PC-3 (cell line): ENCODE results near the gene TECPR2. TPM values are rescaled to one million over a fixed set of nuclear protein-coding genes. Genes with fewer than 3 reads are reported as not detected.

Source experiments
- ATAC-seq: fragments of 200-7000 bp; cut with Tn5 transposase; 2 replicates; pipeline ENCODE4 v1.9.1; 2020; ENCODE audit warnings: mild to moderate bottlenecking, moderate library complexity
- BruUV-seq: library from RNA; stranded (reverse); fragments of 400-500 nt; replicated peaks from 2 replicates; lab custom pipeline; 2021; lab: Mats Ljungman, UMichigan
- CTCF ChIA-PET: fragments of 300-600 bp; sonication (Branson Sonifier 250); formaldehyde crosslinking; loops from one replicate; lab custom pipeline; 2022; ENCODE audit warnings: antibody characterized with exemption; lab: Charles Lee
- POLR2A ChIA-PET: fragments of 300-600 bp; sonication (Branson Sonifier 250); formaldehyde crosslinking; loops from one replicate; lab custom pipeline; 2022; ENCODE audit warnings: antibody characterized with exemption; ENCODE audit not compliant: unreplicated experiment; lab: Charles Lee
- DNase-seq: peaks from one replicate; pipeline ENCODE4 v3.0.0-alpha.2; 2015
- H2AFZ ChIP-seq: fragments of 300-600 bp; sonication (generic); 2 replicates; pipeline ENCODE4 v1.6.0; 2016; ENCODE audit warnings: antibody characterized with exemption, low read length
- H3F3A ChIP-seq: fragments of 300-600 bp; sonication (generic); one replicate; pipeline ENCODE4 v1.6.0; 2017; ENCODE audit warnings: antibody characterized with exemption, low read length, control low read depth, mild to moderate bottlenecking; ENCODE audit not compliant: unreplicated experiment
- H3K27ac ChIP-seq: fragments of 300-600 bp; sonication (generic); 2 replicates; pipeline ENCODE4 v1.5.1; 2016; ENCODE audit warnings: mild to moderate bottlenecking, low read length
- H3K27me3 ChIP-seq: fragments of 300-600 bp; sonication (generic); 2 replicates; pipeline ENCODE4 v1.6.1; 2016; ENCODE audit warnings: low read length, mixed read lengths
- H3K36me3 ChIP-seq: fragments of 300-600 bp; sonication (generic); 2 replicates; pipeline ENCODE4 v1.6.1; 2016; ENCODE audit warnings: low read depth, mixed run types, low read length, mixed read lengths
- H3K4me1 ChIP-seq: fragments of 300-600 bp; sonication (generic); 2 replicates; pipeline ENCODE4 v1.5.1; 2016; ENCODE audit warnings: low read length; ENCODE audit not compliant: insufficient read depth
- H3K4me2 ChIP-seq: fragments of 300-600 bp; sonication (generic); 2 replicates; pipeline ENCODE4 v1.6.0; 2016; ENCODE audit warnings: low read length
- H3K4me3 ChIP-seq: fragments of 300-600 bp; sonication (generic); 2 replicates; pipeline ENCODE4 v1.5.1; 2016; ENCODE audit warnings: mild to moderate bottlenecking, low read length, mixed read lengths
- H3K79me2 ChIP-seq: fragments of 300-600 bp; sonication (generic); 2 replicates; pipeline ENCODE4 v1.6.1; 2017; ENCODE audit warnings: low read length, mixed read lengths
- H3K9ac ChIP-seq: fragments of 300-600 bp; sonication (generic); 2 replicates; pipeline ENCODE4 v1.6.0; 2016; ENCODE audit warnings: mild to moderate bottlenecking, low read length
- H3K9me2 ChIP-seq: fragments of 300-600 bp; sonication (generic); replicated peaks from 2 replicates; pipeline ENCODE4 v1.6.1; 2016; ENCODE audit warnings: mixed run types, low read length, mixed read lengths
- H3K9me3 ChIP-seq: fragments of 300-600 bp; sonication (generic); 2 replicates; pipeline ENCODE4 v1.6.1; 2016; ENCODE audit warnings: low read length, mixed read lengths
- H4K20me1 ChIP-seq: fragments of 300-600 bp; sonication (generic); 2 replicates; pipeline ENCODE4 v1.6.1; 2016; ENCODE audit warnings: low read length, mixed read lengths
- CTCF ChIP-seq: fragments of 300-600 bp; sonication (generic); conservative IDR thresholded peaks from 2 replicates; pipeline ENCODE4 v1.5.1; 2017; ENCODE audit warnings: antibody characterized with exemption, low read depth, mild to moderate bottlenecking, low read length
- EZH2 ChIP-seq: fragments of 300-600 bp; sonication (generic); IDR thresholded peaks from one replicate; pipeline ENCODE4 v1.6.1; 2017; ENCODE audit warnings: antibody characterized with exemption, mild to moderate bottlenecking, low read length; ENCODE audit not compliant: unreplicated experiment
- EZH2phosphoT487 ChIP-seq: fragments of 300-600 bp; sonication (generic); IDR thresholded peaks from 2 replicates; pipeline ENCODE4 v1.6.1; 2018; ENCODE audit warnings: mild to moderate bottlenecking, antibody characterized with exemption, low read length, borderline replicate concordance
- intact Hi-C: fragments of 100-400 bp; cut with micrococcal nuclease; formaldehyde crosslinking; loops from 2 replicates; pipeline ENCODE4 v1.9.0; 2023
- total RNA-seq: library from RNA; depleted of rRNA; stranded (reverse); fragments of >200 nt; gene quantifications from 2 replicates; pipeline ENCODE4 v1.2.3, GENCODE V29; 2014

Gene TECPR2
- total RNA-seq, 1 experiment from 2014 or later, result 15.7 TPM

- H3F3A ChIP-seq, result no peaks in the 10 kb centered on the region
- ChIA-PET CTCF (no interaction called here), POLR2A (no interaction called here)
Observed at GRCh38 chr14:102335163-102335562, 27.6 kb upstream of the TECPR2 start.

GRCh38 chr14:102338724-102339123 lies 24.0 kb upstream of the TECPR2 start:
- BruUV-seq, result no TSS peak
- H3K27me3 ChIP-seq, result no peaks in the 10 kb centered on the region
- no peak overlapping the region for H3K27ac ChIP-seq
- POLR2A ChIA-PET, result no interaction called here
- H2AFZ ChIP-seq, result no peak overlapping the region
- no peaks in the 10 kb centered on the region for H3F3A ChIP-seq
- no peaks in the 10 kb centered on the region for H3K79me2 ChIP-seq
- no peaks in the 10 kb centered on the region for H4K20me1 ChIP-seq
- no peak overlapping the region for H3K9ac ChIP-seq
- DNase-seq (no peak), ATAC-seq (no peak)
- H3K4me1 ChIP-seq, result no peaks in the 10 kb centered on the region
- no peak for TF ChIP-seq CTCF
- TF ChIP-seq EZH2phosphoT487, result no peak
- TF ChIP-seq EZH2, result no peak
- H3K9me3 ChIP-seq, result no peaks in the 10 kb centered on the region
- H3K9me2 ChIP-seq, result no peaks in the 10 kb centered on the region
- CTCF ChIA-PET, result no interaction called here
- intact Hi-C loops, result no loop called here
- H3K36me3 ChIP-seq, result peaks cover 15% of the 10 kb centered on the region
- H3K4me3 ChIP-seq, result no peak overlapping the region
- no peak overlapping the region for H3K4me2 ChIP-seq

More at GRCh38 chr14:102335163-102335562, 27.6 kb upstream of the TECPR2 start:
- H3K27me3 ChIP-seq, result no peaks in the 10 kb centered on the region
- no TSS peak for BruUV-seq
- H3K9me2 ChIP-seq, result no peaks in the 10 kb centered on the region
- no peaks in the 10 kb centered on the region for H3K4me1 ChIP-seq
- H3K27ac ChIP-seq, result no peak overlapping the region
- H3K4me3 ChIP-seq, result no peak overlapping the region
- H3K79me2 ChIP-seq, result no peaks in the 10 kb centered on the region
- intact Hi-C loops, result no loop called here
- TF ChIP-seq EZH2phosphoT487, result no peak
- TF ChIP-seq CTCF, result no peak
- no peak for TF ChIP-seq EZH2
- H3K9ac ChIP-seq, result no peak overlapping the region
- no peaks in the 10 kb centered on the region for H4K20me1 ChIP-seq
- no peak overlapping the region for H2AFZ ChIP-seq
- H3K36me3 ChIP-seq, result peaks cover 16% of the 10 kb centered on the region
- DNase-seq (no peak), ATAC-seq (no peak)
- no peaks in the 10 kb centered on the region for H3K9me3 ChIP-seq
- H3K4me2 ChIP-seq, result no peak overlapping the region

GRCh38 chr14:102341566-102341965 lies 21.2 kb upstream of the TECPR2 start:
- peaks cover 25% of the 10 kb centered on the region for H3K36me3 ChIP-seq
- H3K4me2 ChIP-seq, result no peak overlapping the region
- H3K9me3 ChIP-seq, result no peaks in the 10 kb centered on the region
- no TSS peak for BruUV-seq
- no peaks in the 10 kb centered on the region for H3K27me3 ChIP-seq
- ATAC-seq (no peak), DNase-seq (no peak)
- POLR2A ChIA-PET, result no interaction called here
- intact Hi-C loops, result no loop called here
- no peaks in the 10 kb centered on the region for H3K9me2 ChIP-seq
- no peaks in the 10 kb centered on the region for H3F3A ChIP-seq
- H3K79me2 ChIP-seq, result no peaks in the 10 kb centered on the region
- no peak for TF ChIP-seq EZH2
- TF ChIP-seq EZH2phosphoT487, result no peak
- no peak for TF ChIP-seq CTCF
- CTCF ChIA-PET, result no interaction called here
- H3K27ac ChIP-seq, result no peak overlapping the region
- H3K4me1 ChIP-seq, result no peaks in the 10 kb centered on the region
- no peak overlapping the region for H3K4me3 ChIP-seq
- H3K9ac ChIP-seq, result no peak overlapping the region
- H2AFZ ChIP-seq, result no peak overlapping the region
- no peaks in the 10 kb centered on the region for H4K20me1 ChIP-seq
